Measurements from ENCODE around the gene ADAMTS20. TPM values are rescaled to one million over a fixed set of nuclear protein-coding genes. Genes with fewer than 3 reads are reported as not detected.

ADAMTS20 gene
- total RNA-seq, 4 donors from 2014 or later: not detected

DNA sequence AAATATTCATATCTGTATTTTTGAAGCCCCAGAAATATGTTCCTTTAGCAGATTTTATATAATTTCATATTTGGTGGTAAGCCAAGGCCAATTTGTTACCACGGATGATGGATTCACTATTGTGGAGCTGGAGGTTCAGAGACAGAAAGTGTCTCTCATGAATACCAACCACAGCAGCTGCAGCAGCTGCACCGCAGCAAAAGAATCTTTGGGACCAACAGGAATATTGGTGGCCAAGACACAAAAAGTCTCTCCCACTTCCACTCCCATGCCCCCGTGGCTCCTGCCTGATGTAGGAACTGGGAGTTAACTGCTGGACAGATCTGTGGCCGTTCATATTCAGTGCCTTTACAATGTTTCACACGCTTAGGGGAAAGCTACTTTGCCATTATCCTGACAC, 155.3 kb downstream of the ADAMTS20 start:
- no peaks in the 10 kb centered on the region for H3K9me3 ChIP-seq
- no peak overlapping the region for H3K4me3 ChIP-seq
- in situ Hi-C loops (cut with MboI; ENCODE audit: low pct_ligation_motif_present in 1 of 4, low pct_unique_long_range_greater_than_20kb in 1 of 4, low sequenced_read_pairs in 3 of 4) (no loop called here), intact Hi-C loops (cut with DNase I; ENCODE audit: low total_unique reads) (no loop called here)
- H3K27me3 ChIP-seq: no peaks in the 10 kb centered on the region
- no peaks in the 10 kb centered on the region for H3K4me1 ChIP-seq
- TF ChIP-seq POLR2A (IDR thresholded peaks at IDR 0.05) (no peak), EP300 (IDR thresholded peaks at IDR 0.05; ENCODE audit: low read depth) (no peak), POLR2AphosphoS5 (IDR thresholded peaks at IDR 0.05) (no peak)
- TF ChIP-seq, protein P1, sequence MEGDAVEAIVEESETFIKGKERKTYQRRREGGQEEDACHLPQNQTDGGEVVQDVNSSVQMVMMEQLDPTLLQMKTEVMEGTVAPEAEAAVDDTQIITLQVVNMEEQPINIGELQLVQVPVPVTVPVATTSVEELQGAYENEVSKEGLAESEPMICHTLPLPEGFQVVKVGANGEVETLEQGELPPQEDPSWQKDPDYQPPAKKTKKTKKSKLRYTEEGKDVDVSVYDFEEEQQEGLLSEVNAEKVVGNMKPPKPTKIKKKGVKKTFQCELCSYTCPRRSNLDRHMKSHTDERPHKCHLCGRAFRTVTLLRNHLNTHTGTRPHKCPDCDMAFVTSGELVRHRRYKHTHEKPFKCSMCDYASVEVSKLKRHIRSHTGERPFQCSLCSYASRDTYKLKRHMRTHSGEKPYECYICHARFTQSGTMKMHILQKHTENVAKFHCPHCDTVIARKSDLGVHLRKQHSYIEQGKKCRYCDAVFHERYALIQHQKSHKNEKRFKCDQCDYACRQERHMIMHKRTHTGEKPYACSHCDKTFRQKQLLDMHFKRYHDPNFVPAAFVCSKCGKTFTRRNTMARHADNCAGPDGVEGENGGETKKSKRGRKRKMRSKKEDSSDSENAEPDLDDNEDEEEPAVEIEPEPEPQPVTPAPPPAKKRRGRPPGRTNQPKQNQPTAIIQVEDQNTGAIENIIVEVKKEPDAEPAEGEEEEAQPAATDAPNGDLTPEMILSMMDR (IDR thresholded peaks at IDR 0.05): no peak
- WGBS, 2 donors (ENCODE audit: low coverage in 1 of 2): 60 to 66% methylated on average over 2 to 5 of the region's 5 CpGs
- H3K27ac ChIP-seq: no peak overlapping the region
- DNase-seq: no peak
- no peaks in the 10 kb centered on the region for H3K36me3 ChIP-seq

GRCh38 chr12:43392116-43392515, 159.9 kb downstream of the ADAMTS20 start:
- no peak for TF ChIP-seq EP300 (IDR thresholded peaks at IDR 0.05; ENCODE audit: low read depth)
- no peak for TF ChIP-seq POLR2AphosphoS5 (IDR thresholded peaks at IDR 0.05)
- no peak for TF ChIP-seq POLR2A (IDR thresholded peaks at IDR 0.05)
- TF ChIP-seq, protein P1 (IDR thresholded peaks at IDR 0.05): no peak
- no peak overlapping the region for H3K4me3 ChIP-seq
- WGBS, 2 donors (ENCODE audit: low coverage in 1 of 2): 69 to 71% methylated on average over 2 of the region's 2 CpGs

DNA sequence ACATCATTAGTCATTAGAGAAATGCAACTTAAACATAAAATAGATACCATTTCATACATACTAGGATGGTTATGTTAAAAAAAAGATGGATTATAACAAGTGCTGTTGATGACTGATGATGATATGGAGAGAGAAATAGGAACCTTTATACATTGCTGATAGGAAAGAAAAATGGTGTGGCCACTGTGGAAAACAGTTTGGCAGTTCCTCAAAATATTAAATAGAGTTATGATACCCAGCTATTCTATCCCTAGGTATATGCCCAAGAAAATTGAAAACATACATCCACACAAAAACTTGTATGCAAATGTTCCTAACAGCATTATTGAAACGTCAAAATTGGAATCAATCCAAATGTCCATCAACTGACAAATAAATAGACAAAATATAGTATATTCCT, 170.1 kb downstream of the ADAMTS20 start:
- Histone ChIP-seq H3K27ac (no peak overlapping the region), H3K27me3 (no peaks in the 10 kb centered on the region), H3K36me3 (no peaks in the 10 kb centered on the region), H3K9me3 (no peaks in the 10 kb centered on the region), H3K4me3 (no peak overlapping the region), H3K4me1 (no peaks in the 10 kb centered on the region)
- WGBS, 2 donors (ENCODE audit: low coverage in 1 of 2): 60 to 61% methylated on average over 1 of the region's 1 CpG
- DNase-seq: no peak
- TF ChIP-seq POLR2AphosphoS5 (IDR thresholded peaks at IDR 0.05) (no peak), EP300 (IDR thresholded peaks at IDR 0.05; ENCODE audit: low read depth) (no peak), POLR2A (IDR thresholded peaks at IDR 0.05) (no peak)
- TF ChIP-seq, protein P1 (IDR thresholded peaks at IDR 0.05): no peak
- in situ Hi-C loops (cut with MboI; ENCODE audit: low pct_ligation_motif_present in 1 of 4, low pct_unique_long_range_greater_than_20kb in 1 of 4, low sequenced_read_pairs in 3 of 4) (no loop called here), intact Hi-C loops (cut with DNase I; ENCODE audit: low total_unique reads) (no loop called here)

More at GRCh38 chr12:43392116-43392515, 159.9 kb downstream of the ADAMTS20 start:
- H3K4me1 ChIP-seq: no peaks in the 10 kb centered on the region
- no peaks in the 10 kb centered on the region for H3K9me3 ChIP-seq
- in situ Hi-C loops (cut with MboI; ENCODE audit: low pct_ligation_motif_present in 1 of 4, low pct_unique_long_range_greater_than_20kb in 1 of 4, low sequenced_read_pairs in 3 of 4) (no loop called here), intact Hi-C loops (cut with DNase I; ENCODE audit: low total_unique reads) (no loop called here)
- no peak overlapping the region for H3K27ac ChIP-seq
- H3K27me3 ChIP-seq: no peaks in the 10 kb centered on the region
- no peaks in the 10 kb centered on the region for H3K36me3 ChIP-seq
- no peak for DNase-seq

GRCh38 chr12:43378448-43378847, 173.6 kb downstream of the ADAMTS20 start:
- TF ChIP-seq POLR2AphosphoS5 (IDR thresholded peaks at IDR 0.05) (no peak), EP300 (IDR thresholded peaks at IDR 0.05; ENCODE audit: low read depth) (no peak), POLR2A (IDR thresholded peaks at IDR 0.05) (no peak)
- TF ChIP-seq, protein P1 (IDR thresholded peaks at IDR 0.05): no peak
- H3K9me3 ChIP-seq: no peaks in the 10 kb centered on the region
- no peaks in the 10 kb centered on the region for H3K4me1 ChIP-seq
- H3K27ac ChIP-seq: no peak overlapping the region
- intact Hi-C loops (cut with DNase I; ENCODE audit: low total_unique reads) (no loop called here), in situ Hi-C loops (cut with MboI; ENCODE audit: low pct_ligation_motif_present in 1 of 4, low pct_unique_long_range_greater_than_20kb in 1 of 4, low sequenced_read_pairs in 3 of 4) (no loop called here)
- DNase-seq: no peak
- H3K4me3 ChIP-seq: no peak overlapping the region
- H3K27me3 ChIP-seq: no peaks in the 10 kb centered on the region
- no peaks in the 10 kb centered on the region for H3K36me3 ChIP-seq
